DND-41 (cell line): Measurements from ENCODE around the gene CASP12.

Experiments
- ATAC-seq: fragments of 200-7000 bp; cut with Tn5 transposase; 3 replicates; pipeline ENCODE4 v1.9.1; 2021; ENCODE audit warnings: low read depth; ENCODE audit not compliant: insufficient read depth
- DNase-seq: peaks from one replicate; pipeline ENCODE4 v3.0.0-alpha.2; 2020
- H2AFZ ChIP-seq: 2 replicates; pipeline ENCODE4 v1.6.0; 2012; ENCODE audit warnings: low read depth, low read length
- H3K27ac ChIP-seq: 2 replicates; pipeline ENCODE4 v1.5.1; 2012; ENCODE audit warnings: low read length, inconsistent platforms
- H3K27me3 ChIP-seq: fragments of 200-600 bp; sonication (generic); 2 replicates; pipeline ENCODE4 v1.6.0; 2012; ENCODE audit warnings: low read length, mild to moderate bottlenecking, inconsistent platforms; ENCODE audit not compliant: insufficient read depth, poor library complexity
- H3K36me3 ChIP-seq: 2 replicates; pipeline ENCODE4 v1.5.1; 2012; ENCODE audit warnings: low read length, inconsistent platforms; ENCODE audit not compliant: insufficient read depth
- H3K4me1 ChIP-seq: 2 replicates; pipeline ENCODE4 v1.5.1; 2012; ENCODE audit warnings: mild to moderate bottlenecking, low read length; ENCODE audit not compliant: insufficient read depth
- H3K4me2 ChIP-seq: 2 replicates; pipeline ENCODE4 v1.6.0; 2012; ENCODE audit warnings: mild to moderate bottlenecking, moderate library complexity, low read length, inconsistent platforms; ENCODE audit not compliant: insufficient read depth
- H3K4me3 ChIP-seq, 2 experiments: fragments of 200-600 bp in 1 of 2; shearing (Covaris generic) in 1 of 2; 2 replicates each; pipeline ENCODE4 v1.5.1; 2012 to 2016; ENCODE audit warnings: inconsistent platforms in 2 of 2, low read length in 2 of 2, mild to moderate bottlenecking in 2 of 2, low read depth in 1 of 2, moderate library complexity in 1 of 2
- H3K79me2 ChIP-seq: 2 replicates; pipeline ENCODE4 v1.6.0; 2012; ENCODE audit warnings: low read length, inconsistent platforms; ENCODE audit not compliant: insufficient read depth
- H3K9ac ChIP-seq: 2 replicates; pipeline ENCODE4 v1.6.0; 2012; ENCODE audit warnings: low read depth, mild to moderate bottlenecking, inconsistent platforms, low read length, moderate library complexity
- H3K9me3 ChIP-seq: 2 replicates; pipeline ENCODE4 v1.5.1; 2012; ENCODE audit warnings: low read length, moderate library complexity, mild to moderate bottlenecking, inconsistent platforms; ENCODE audit not compliant: insufficient read depth, severe bottlenecking
- H4K20me1 ChIP-seq: 2 replicates; pipeline ENCODE4 v1.6.0; 2012; ENCODE audit warnings: low read length; ENCODE audit not compliant: insufficient read depth
- EZH2 ChIP-seq: IDR thresholded peaks from 3 replicates; pipeline ENCODE4 v1.6.1; 2012; ENCODE audit warnings: borderline replicate concordance, low read depth, mild to moderate bottlenecking, moderate library complexity, low read length, inconsistent platforms; ENCODE audit not compliant: severe bottlenecking
- TF ChIP-seq, protein P1 (sequence below): IDR thresholded peaks from 2 replicates; pipeline ENCODE4 v1.5.1; 2012; ENCODE audit warnings: borderline replicate concordance, low read length, moderate library complexity, mild to moderate bottlenecking; ENCODE audit not compliant: poor library complexity, severe bottlenecking; ENCODE audit errors: extremely low read depth

Gene CASP12

DNA sequence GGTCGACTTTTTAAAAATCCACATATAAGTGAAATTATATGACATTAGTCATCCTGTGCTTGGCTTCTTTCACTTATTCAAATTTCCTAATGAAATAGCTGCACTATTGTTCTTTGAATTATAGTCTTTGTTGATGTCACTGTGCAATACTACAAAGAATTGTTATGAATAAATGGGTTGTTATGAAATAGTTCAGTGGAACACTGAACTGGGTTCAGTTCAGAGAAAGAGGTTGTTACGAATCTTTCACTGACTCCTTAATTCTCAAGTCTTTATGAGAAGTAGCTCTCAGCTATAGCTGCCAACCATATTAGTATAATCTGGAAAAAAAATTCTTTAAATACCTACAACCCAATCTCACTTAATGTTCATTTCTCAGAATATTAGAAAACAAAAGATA lies 42.3 kb downstream of the CASP12 start:
- Histone ChIP-seq H3K4me3 (no peak overlapping the region), H3K27me3 (no peaks in the 10 kb centered on the region), H2AFZ (no peak overlapping the region), H3K9ac (no peak overlapping the region), H3K4me2 (no peak overlapping the region), H3K36me3 (no peaks in the 10 kb centered on the region), H3K9me3 (no peaks in the 10 kb centered on the region), H3K4me1 (peaks cover 25% of the 10 kb centered on the region), H3K27ac (no peak overlapping the region), H4K20me1 (no peaks in the 10 kb centered on the region), H3K79me2 (no peaks in the 10 kb centered on the region)
- no peak for DNase-seq
- TF ChIP-seq EZH2, result no peak
- TF ChIP-seq, protein P1, sequence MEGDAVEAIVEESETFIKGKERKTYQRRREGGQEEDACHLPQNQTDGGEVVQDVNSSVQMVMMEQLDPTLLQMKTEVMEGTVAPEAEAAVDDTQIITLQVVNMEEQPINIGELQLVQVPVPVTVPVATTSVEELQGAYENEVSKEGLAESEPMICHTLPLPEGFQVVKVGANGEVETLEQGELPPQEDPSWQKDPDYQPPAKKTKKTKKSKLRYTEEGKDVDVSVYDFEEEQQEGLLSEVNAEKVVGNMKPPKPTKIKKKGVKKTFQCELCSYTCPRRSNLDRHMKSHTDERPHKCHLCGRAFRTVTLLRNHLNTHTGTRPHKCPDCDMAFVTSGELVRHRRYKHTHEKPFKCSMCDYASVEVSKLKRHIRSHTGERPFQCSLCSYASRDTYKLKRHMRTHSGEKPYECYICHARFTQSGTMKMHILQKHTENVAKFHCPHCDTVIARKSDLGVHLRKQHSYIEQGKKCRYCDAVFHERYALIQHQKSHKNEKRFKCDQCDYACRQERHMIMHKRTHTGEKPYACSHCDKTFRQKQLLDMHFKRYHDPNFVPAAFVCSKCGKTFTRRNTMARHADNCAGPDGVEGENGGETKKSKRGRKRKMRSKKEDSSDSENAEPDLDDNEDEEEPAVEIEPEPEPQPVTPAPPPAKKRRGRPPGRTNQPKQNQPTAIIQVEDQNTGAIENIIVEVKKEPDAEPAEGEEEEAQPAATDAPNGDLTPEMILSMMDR, result no peak
- ATAC-seq, result no peak

DNA sequence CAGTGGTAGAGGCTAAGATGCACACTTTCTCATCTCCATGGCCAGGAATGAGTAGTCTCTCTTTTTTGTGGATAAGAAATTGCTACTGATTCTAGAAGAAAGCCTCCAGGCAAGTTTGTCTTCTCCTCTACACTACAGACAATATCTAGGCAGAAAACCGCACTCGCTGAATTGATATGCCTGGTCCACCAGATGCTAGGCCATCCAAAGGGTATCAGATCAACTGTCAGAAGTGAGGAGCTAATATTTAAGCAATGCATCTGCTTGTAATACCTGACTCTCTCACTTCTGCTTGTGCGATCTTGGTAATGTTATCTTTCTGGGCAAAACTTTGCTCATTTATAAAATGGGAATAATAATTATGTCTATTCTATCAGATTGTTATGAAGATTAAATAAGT lies 45.0 kb downstream of the CASP12 start:
- Histone ChIP-seq H3K4me1 (peaks cover 7% of the 10 kb centered on the region), H3K36me3 (no peaks in the 10 kb centered on the region), H2AFZ (no peak overlapping the region), H3K27me3 (no peaks in the 10 kb centered on the region), H3K9ac (no peak overlapping the region), H3K4me2 (no peak overlapping the region), H3K9me3 (no peaks in the 10 kb centered on the region), H4K20me1 (no peaks in the 10 kb centered on the region), H3K79me2 (no peaks in the 10 kb centered on the region), H3K27ac (no peak overlapping the region), H3K4me3 (no peak overlapping the region)
- ATAC-seq, result no peak
- TF ChIP-seq EZH2, result no peak
- TF ChIP-seq, protein P1, result no peak
- no peak for DNase-seq

DNA sequence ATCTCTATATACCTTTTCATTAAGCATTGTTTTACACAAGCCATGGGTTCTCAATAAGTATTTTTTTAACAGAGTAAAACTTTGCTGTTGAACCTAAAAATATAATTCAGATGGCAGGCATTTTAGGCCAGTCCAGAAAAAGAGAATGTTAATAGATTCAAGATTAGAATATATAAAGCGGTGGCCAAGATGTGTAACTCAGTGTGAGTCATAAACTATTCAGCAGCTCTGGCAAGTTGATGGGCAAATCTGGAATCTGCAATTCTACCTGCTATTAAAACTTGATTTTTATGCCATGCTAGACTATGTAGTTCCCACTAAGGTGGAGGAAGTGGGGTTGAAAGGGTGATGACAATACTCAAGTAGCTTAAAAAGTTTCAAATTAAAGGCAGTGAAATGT lies 45.4 kb downstream of the CASP12 start:
- Histone ChIP-seq H3K9me3 (no peaks in the 10 kb centered on the region), H3K9ac (no peak overlapping the region), H4K20me1 (no peaks in the 10 kb centered on the region), H3K4me2 (no peak overlapping the region), H3K27me3 (no peaks in the 10 kb centered on the region), H3K4me3 (no peak overlapping the region), H3K79me2 (no peaks in the 10 kb centered on the region), H3K36me3 (no peaks in the 10 kb centered on the region), H3K4me1 (0 out of 2 replicates have a peak, but pooled peaks cover 2% of the 10 kb centered on the region), H2AFZ (no peak overlapping the region), H3K27ac (no peak overlapping the region)
- ATAC-seq, result no peak
- no peak for DNase-seq
- TF ChIP-seq, protein P1, result no peak
- TF ChIP-seq EZH2, result no peak

DNA sequence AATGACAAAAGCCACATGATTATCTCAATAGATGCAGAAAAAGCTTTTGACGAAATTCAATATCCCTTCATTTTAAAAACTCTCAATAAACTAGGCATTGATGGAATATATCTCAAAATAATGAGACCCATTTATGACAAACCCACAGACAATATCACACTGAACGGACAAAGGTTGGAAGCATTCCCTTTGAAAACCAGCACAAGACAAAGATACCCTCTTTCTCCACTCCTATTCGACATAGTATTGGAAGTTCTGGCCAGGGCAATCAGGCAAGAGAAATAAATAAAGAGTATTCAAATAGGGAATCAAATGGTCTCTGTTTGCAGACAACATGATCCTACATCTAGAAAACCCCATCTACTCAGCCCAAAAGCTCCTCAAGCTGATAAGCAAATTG lies 52.0 kb downstream of the CASP12 start:
- TF ChIP-seq, protein P1, result no peak
- TF ChIP-seq EZH2, result no peak
- no peaks in the 10 kb centered on the region for H4K20me1 ChIP-seq
- H3K4me2 ChIP-seq, result no peak overlapping the region
- no peak overlapping the region for H2AFZ ChIP-seq
- H3K9me3 ChIP-seq, result no peaks in the 10 kb centered on the region
- ATAC-seq, result no peak
- H3K4me1 ChIP-seq, result no peaks in the 10 kb centered on the region
- H3K79me2 ChIP-seq, result no peaks in the 10 kb centered on the region
- no peak overlapping the region for H3K9ac ChIP-seq
- no peak overlapping the region for H3K4me3 ChIP-seq
- no peaks in the 10 kb centered on the region for H3K27me3 ChIP-seq
- DNase-seq, result no peak
- H3K36me3 ChIP-seq, result no peaks in the 10 kb centered on the region
- H3K27ac ChIP-seq, result no peak overlapping the region
